ENCODE data around the gene BHLHA15.

BHLHA15 gene

GRCh38 chr7:98186452-98187137, 24.6 kb upstream of the BHLHA15 start:
- no peak for TF ChIP-seq CTCF (conservative IDR thresholded peaks at IDR 0.05; ENCODE audit: low read length)
- H3K4me3 ChIP-seq (ENCODE audit: low read length) = no peak overlapping the region
- peak; percentile 49 for DNase-seq (ENCODE audit: low read depth)

GRCh38 chr7:98187138-98187502, 24.1 kb upstream of the BHLHA15 start:
- no peak for DNase-seq (ENCODE audit: low read depth)
- no peak for TF ChIP-seq CTCF (conservative IDR thresholded peaks at IDR 0.05; ENCODE audit: low read length)

GRCh38 chr7:98189559-98189958, 21.7 kb upstream of the BHLHA15 start:
- H3K4me3 ChIP-seq (ENCODE audit: low read length) = no peak overlapping the region
- TF ChIP-seq CTCF (conservative IDR thresholded peaks at IDR 0.05; ENCODE audit: low read length) = no peak
- no peak for DNase-seq (ENCODE audit: low read depth)

More at GRCh38 chr7:98187138-98187502, 24.1 kb upstream of the BHLHA15 start:
- H3K4me3 ChIP-seq (ENCODE audit: low read length) = no peak overlapping the region

- no peak overlapping the region for H3K4me3 ChIP-seq (ENCODE audit: low read length)
- no peak for TF ChIP-seq CTCF (conservative IDR thresholded peaks at IDR 0.05; ENCODE audit: low read length)
- DNase-seq (ENCODE audit: low read depth) = no peak
These were observed 19.4 kb upstream of the BHLHA15 start for GRCh38 chr7:98191668-98192431.

- no peak overlapping the region for H3K4me3 ChIP-seq (ENCODE audit: low read length)
- no peak for DNase-seq (ENCODE audit: low read depth)
- TF ChIP-seq CTCF (conservative IDR thresholded peaks at IDR 0.05; ENCODE audit: low read length) = no peak
These were observed 18.3 kb upstream of the BHLHA15 start for GRCh38 chr7:98192781-98193457.

GRCh38 chr7:98193474-98194180, 17.6 kb upstream of the BHLHA15 start:
- TF ChIP-seq CTCF (conservative IDR thresholded peaks at IDR 0.05; ENCODE audit: low read length) = no peak
- no peak overlapping the region for H3K4me3 ChIP-seq (ENCODE audit: low read length)
- DNase-seq (ENCODE audit: low read depth) = no peak

Data from AG10803 (cell line).